ENCODE measurements around the gene PSMD14.

PSMD14 gene

GRCh38 chr2:161352719-161353118 is 44.5 kb downstream of the PSMD14 start:
- intact Hi-C loops (cut with DNase I; ENCODE audit: low total_unique reads): no loop called here
- Histone ChIP-seq H3K27ac (no peak overlapping the region), H3K27me3 (no peaks in the 10 kb centered on the region), H3K4me3 (no peak overlapping the region), H3K9me3 (no peaks in the 10 kb centered on the region), H3K36me3 (no peaks in the 10 kb centered on the region), H3K4me1 (peaks cover 0 to 41% (median 0%) of the 10 kb centered on the region in 4 donors)
- DNase-seq: no peak
- no peak for TF ChIP-seq CTCF (IDR thresholded peaks at IDR 0.05)

GRCh38 chr2:161353543-161353942 is 45.3 kb downstream of the PSMD14 start:
- no peak for TF ChIP-seq CTCF (IDR thresholded peaks at IDR 0.05)
- intact Hi-C loops (cut with DNase I; ENCODE audit: low total_unique reads): no loop called here
- Histone ChIP-seq H3K36me3 (no peaks in the 10 kb centered on the region), H3K4me1 (peaks cover 0 to 44% (median 0%) of the 10 kb centered on the region in 4 donors), H3K4me3 (no peak overlapping the region), H3K27ac (no peak overlapping the region), H3K27me3 (no peaks in the 10 kb centered on the region), H3K9me3 (no peaks in the 10 kb centered on the region)
- no peak for DNase-seq

- no peaks in the 10 kb centered on the region for H3K36me3 ChIP-seq
Measured at GRCh38 chr2:161354106-161354505, 45.9 kb downstream of the PSMD14 start.

GRCh38 chr2:161355106-161355505 is 46.9 kb downstream of the PSMD14 start:
- H3K36me3 ChIP-seq: peaks cover 0 to under 1% (median 0%) of the 10 kb centered on the region in 3 donors
- intact Hi-C loops (cut with DNase I; ENCODE audit: low total_unique reads): no loop called here
- no peaks in the 10 kb centered on the region for H3K9me3 ChIP-seq
- H3K27ac ChIP-seq: no peak overlapping the region
- TF ChIP-seq CTCF (IDR thresholded peaks at IDR 0.05): no peak
- DNase-seq: no peak
- no peaks in the 10 kb centered on the region for H3K27me3 ChIP-seq
- no peak overlapping the region for H3K4me3 ChIP-seq
- peaks cover 0 to 39% (median 0%) of the 10 kb centered on the region in 4 donors for H3K4me1 ChIP-seq

More at GRCh38 chr2:161354106-161354505, 45.9 kb downstream of the PSMD14 start:
- TF ChIP-seq CTCF (IDR thresholded peaks at IDR 0.05): no peak
- DNase-seq: no peak
- H3K4me3 ChIP-seq: no peak overlapping the region
- no peaks in the 10 kb centered on the region for H3K9me3 ChIP-seq
- no peaks in the 10 kb centered on the region for H3K27me3 ChIP-seq
- intact Hi-C loops (cut with DNase I; ENCODE audit: low total_unique reads): no loop called here
- H3K4me1 ChIP-seq: peaks cover 0 to 47% (median 0%) of the 10 kb centered on the region in 4 donors
- H3K27ac ChIP-seq: no peak overlapping the region

GRCh38 chr2:161355983-161356382 is 47.8 kb downstream of the PSMD14 start:
- no peak overlapping the region for H3K27ac ChIP-seq
- H3K4me3 ChIP-seq: no peak overlapping the region
- no peaks in the 10 kb centered on the region for H3K27me3 ChIP-seq
- DNase-seq: no peak
- H3K4me1 ChIP-seq: peaks cover 0 to 32% (median 0%) of the 10 kb centered on the region in 4 donors
- peaks cover 0 to 5% (median 0%) of the 10 kb centered on the region in 3 donors for H3K9me3 ChIP-seq
- intact Hi-C loops (cut with DNase I; ENCODE audit: low total_unique reads): no loop called here
- H3K36me3 ChIP-seq: peaks cover 0 to 5% (median 0%) of the 10 kb centered on the region in 3 donors
- TF ChIP-seq CTCF (IDR thresholded peaks at IDR 0.05): no peak

GRCh38 chr2:161357097-161357496 is 48.9 kb downstream of the PSMD14 start:
- intact Hi-C loops (cut with DNase I; ENCODE audit: low total_unique reads): no loop called here
- H3K4me1 ChIP-seq: peaks cover 0 to 30% (median 0%) of the 10 kb centered on the region in 4 donors
- H3K27me3 ChIP-seq: no peaks in the 10 kb centered on the region
- H3K9me3 ChIP-seq: peaks cover 0 to 8% (median 0%) of the 10 kb centered on the region in 3 donors
- H3K4me3 ChIP-seq: no peak overlapping the region
- DNase-seq: no peak
- no peak for TF ChIP-seq CTCF (IDR thresholded peaks at IDR 0.05)
- peaks cover 0 to 7% (median 0%) of the 10 kb centered on the region in 3 donors for H3K36me3 ChIP-seq
- H3K27ac ChIP-seq: no peak overlapping the region

Measured in tibial artery (tissue), 4 donors.